Neural progenitor cell (in vitro differentiated cells): ENCODE results near the gene DAO.

Experiments used
- EZH2 ChIP-seq: fragments of 200-600 bp; sonication (generic); IDR thresholded peaks from 2 replicates; pipeline ENCODE4 v1.6.1; 2017; ENCODE audit warnings: antibody characterized with exemption, mild to moderate bottlenecking, moderate library complexity
- EZH2phosphoT487 ChIP-seq: fragments of 200-600 bp; sonication (generic); IDR thresholded peaks from 2 replicates; pipeline ENCODE4 v1.6.1; 2017; ENCODE audit warnings: antibody characterized with exemption
- TF ChIP-seq, protein P1 (sequence below): fragments of 200-600 bp; sonication (generic); IDR thresholded peaks from 2 replicates; pipeline ENCODE4 v1.5.1; 2017; ENCODE audit warnings: antibody characterized with exemption, mild to moderate bottlenecking

DNA sequence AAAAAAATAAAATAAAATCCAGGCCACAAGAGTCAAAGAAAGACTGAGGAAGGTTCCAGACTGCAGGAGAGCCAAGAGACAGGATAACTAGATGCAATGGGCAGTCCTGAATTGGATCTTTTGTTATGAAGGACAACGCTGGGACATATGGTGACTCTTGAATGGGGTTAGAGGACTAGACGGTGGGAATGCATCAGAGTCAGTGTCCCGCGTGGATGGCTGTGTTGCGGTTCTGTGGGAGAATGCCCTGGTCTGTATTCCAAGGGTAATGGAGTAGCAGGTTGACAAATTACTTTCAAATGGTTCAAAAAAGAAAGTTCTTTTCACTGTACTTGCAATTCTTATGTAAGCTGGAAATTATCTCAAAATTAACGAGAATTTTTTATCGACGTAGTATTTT lies 42.7 kb upstream of the DAO start:
- TF ChIP-seq, protein P1, sequence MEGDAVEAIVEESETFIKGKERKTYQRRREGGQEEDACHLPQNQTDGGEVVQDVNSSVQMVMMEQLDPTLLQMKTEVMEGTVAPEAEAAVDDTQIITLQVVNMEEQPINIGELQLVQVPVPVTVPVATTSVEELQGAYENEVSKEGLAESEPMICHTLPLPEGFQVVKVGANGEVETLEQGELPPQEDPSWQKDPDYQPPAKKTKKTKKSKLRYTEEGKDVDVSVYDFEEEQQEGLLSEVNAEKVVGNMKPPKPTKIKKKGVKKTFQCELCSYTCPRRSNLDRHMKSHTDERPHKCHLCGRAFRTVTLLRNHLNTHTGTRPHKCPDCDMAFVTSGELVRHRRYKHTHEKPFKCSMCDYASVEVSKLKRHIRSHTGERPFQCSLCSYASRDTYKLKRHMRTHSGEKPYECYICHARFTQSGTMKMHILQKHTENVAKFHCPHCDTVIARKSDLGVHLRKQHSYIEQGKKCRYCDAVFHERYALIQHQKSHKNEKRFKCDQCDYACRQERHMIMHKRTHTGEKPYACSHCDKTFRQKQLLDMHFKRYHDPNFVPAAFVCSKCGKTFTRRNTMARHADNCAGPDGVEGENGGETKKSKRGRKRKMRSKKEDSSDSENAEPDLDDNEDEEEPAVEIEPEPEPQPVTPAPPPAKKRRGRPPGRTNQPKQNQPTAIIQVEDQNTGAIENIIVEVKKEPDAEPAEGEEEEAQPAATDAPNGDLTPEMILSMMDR: no peak
- no peak for TF ChIP-seq EZH2phosphoT487
- no peak for TF ChIP-seq EZH2
